OCI-LY1 (cell line): ENCODE measurements around the gene TBX10.
"Not testable (repeated sequence)": the region's sequence is repeated elsewhere in the genome, so short reads cannot be mapped to it uniquely, and the experiment has no call there.

ENCODE experiments used
- EZH2 ChIP-seq: fragments of 200-600 bp; sonication (generic), shearing (Covaris generic); IDR thresholded peaks from 2 replicates; pipeline ENCODE4 v1.8.0; 2017; ENCODE audit warnings: borderline replicate concordance, mixed run types, mild to moderate bottlenecking, antibody characterized with exemption, low read length, moderate library complexity, mixed read lengths
- TF ChIP-seq, protein P1 (sequence below): fragments of 200-600 bp; sonication (generic), shearing (Covaris generic); IDR thresholded peaks from 2 replicates; pipeline ENCODE4 v1.5.1; 2017; ENCODE audit warnings: mild to moderate bottlenecking, antibody characterized with exemption, low read length, moderate library complexity, mixed read lengths

DNA sequence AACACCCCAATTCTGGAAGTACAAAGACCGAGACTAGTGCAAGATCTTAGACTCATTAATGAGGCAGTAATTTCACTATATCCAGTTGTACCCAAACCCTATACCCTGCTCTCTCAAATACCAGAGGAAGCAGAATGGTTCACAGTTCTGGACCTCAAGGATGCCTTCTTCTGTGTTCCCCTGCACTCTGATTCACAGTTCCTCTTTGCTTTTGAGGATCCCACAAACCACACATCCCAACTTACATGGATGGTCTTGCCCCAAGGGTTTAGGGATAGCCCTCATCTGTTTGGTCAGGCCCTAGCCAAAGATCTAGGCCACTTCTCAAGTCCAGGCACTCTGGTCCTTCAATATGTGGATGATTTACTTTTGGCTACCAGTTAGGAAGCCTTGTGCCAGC, 15.8 kb downstream of the TBX10 start:
- TF ChIP-seq, protein P1, sequence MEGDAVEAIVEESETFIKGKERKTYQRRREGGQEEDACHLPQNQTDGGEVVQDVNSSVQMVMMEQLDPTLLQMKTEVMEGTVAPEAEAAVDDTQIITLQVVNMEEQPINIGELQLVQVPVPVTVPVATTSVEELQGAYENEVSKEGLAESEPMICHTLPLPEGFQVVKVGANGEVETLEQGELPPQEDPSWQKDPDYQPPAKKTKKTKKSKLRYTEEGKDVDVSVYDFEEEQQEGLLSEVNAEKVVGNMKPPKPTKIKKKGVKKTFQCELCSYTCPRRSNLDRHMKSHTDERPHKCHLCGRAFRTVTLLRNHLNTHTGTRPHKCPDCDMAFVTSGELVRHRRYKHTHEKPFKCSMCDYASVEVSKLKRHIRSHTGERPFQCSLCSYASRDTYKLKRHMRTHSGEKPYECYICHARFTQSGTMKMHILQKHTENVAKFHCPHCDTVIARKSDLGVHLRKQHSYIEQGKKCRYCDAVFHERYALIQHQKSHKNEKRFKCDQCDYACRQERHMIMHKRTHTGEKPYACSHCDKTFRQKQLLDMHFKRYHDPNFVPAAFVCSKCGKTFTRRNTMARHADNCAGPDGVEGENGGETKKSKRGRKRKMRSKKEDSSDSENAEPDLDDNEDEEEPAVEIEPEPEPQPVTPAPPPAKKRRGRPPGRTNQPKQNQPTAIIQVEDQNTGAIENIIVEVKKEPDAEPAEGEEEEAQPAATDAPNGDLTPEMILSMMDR = not testable (repeated sequence)
- not testable (repeated sequence) for TF ChIP-seq EZH2
